GM12878 (cell line): ENCODE measurements around the gene NEK1. TPM values are rescaled to one million over a fixed set of nuclear protein-coding genes. Genes with fewer than 3 reads are reported as not detected.
A peak's percentile ranks its signal among the peaks of the same experiment; 100 is the strongest.

ENCODE experiments used
- ATAC-seq: fragments of 200-7000 bp; cut with Tn5 transposase; 3 replicates; pipeline ENCODE4 v1.9.1; 2020; ENCODE audit warnings: mild to moderate bottlenecking, moderate library complexity
- BruUV-seq: library from RNA; stranded (reverse); fragments of 400-500 nt; replicated peaks from 2 replicates; lab custom pipeline; 2021; lab: Mats Ljungman, UMichigan
- CTCF ChIA-PET: fragments of 300-600 bp; sonication (Branson Sonifier 250); formaldehyde crosslinking; extraction: SDS; loops from one replicate; lab custom pipeline; 2021; ENCODE audit warnings: inconsistent platforms; lab: Yijun Ruan, JAX
- POLR2A ChIA-PET: fragments of 350-600 bp; formaldehyde crosslinking; extraction: SDS; loops from one replicate; lab custom pipeline; 2021; ENCODE audit warnings: inconsistent platforms; lab: Charles Lee
- RAD21 ChIA-PET: fragments of 300-600 bp; sonication (Branson Sonifier 250); formaldehyde crosslinking; loops from one replicate; lab custom pipeline; 2023; ENCODE audit warnings: antibody characterized with exemption; ENCODE audit not compliant: unreplicated experiment; lab: Charles Lee
- SMC1A ChIA-PET: fragments of 300-600 bp; sonication (Branson Sonifier 250); formaldehyde crosslinking; loops from one replicate; lab custom pipeline; 2023; ENCODE audit not compliant: unreplicated experiment, uncharacterized antibody; lab: Charles Lee
- DNase-seq: peaks from one replicate; pipeline ENCODE4 v3.0.0-alpha.2; 2011; ENCODE audit warnings: low read depth, low spot score
- FAIRE-seq: peaks from 3 replicates; lab custom pipeline; 2011; peaks lifted over from hg19 to GRCh38; lab: Jason Lieb, UNC
- H2AFZ ChIP-seq: 2 replicates; pipeline ENCODE4 v1.6.0; 2011; ENCODE audit warnings: low read depth, low read length, control low read depth; ENCODE audit not compliant: control insufficient read depth
- H3K27ac ChIP-seq: 2 replicates; pipeline ENCODE4 v1.5.1; 2011; ENCODE audit warnings: control low read depth; ENCODE audit not compliant: control insufficient read depth, insufficient read depth
- H3K27me3 ChIP-seq, 2 experiments: replicated peaks in 1 of 2; 2 replicates each; pipeline versions ENCODE4 v1.6.0 to v1.6.1; 2011; ENCODE audit warnings: low read length in 1 of 2; ENCODE audit not compliant: control insufficient read depth in 2 of 2, insufficient read depth in 2 of 2
- H3K36me3 ChIP-seq, 2 experiments: 2 replicates each; pipeline ENCODE4 v1.5.1; 2011; ENCODE audit warnings: low read length in 1 of 2; ENCODE audit not compliant: control insufficient read depth in 2 of 2, insufficient read depth in 2 of 2
- H3K4me1 ChIP-seq: 2 replicates; pipeline ENCODE4 v1.6.1; 2011; ENCODE audit warnings: mild to moderate bottlenecking, low read length, moderate library complexity, mixed read lengths; ENCODE audit not compliant: control insufficient read depth, insufficient read depth
- H3K4me2 ChIP-seq: 2 replicates; pipeline ENCODE4 v1.6.0; 2011; ENCODE audit warnings: control low read depth; ENCODE audit not compliant: control insufficient read depth, insufficient read depth
- H3K4me3 ChIP-seq: fragments of 200-600 bp; sonication (generic); 2 replicates; pipeline ENCODE4 v1.5.1; 2016
- H3K79me2 ChIP-seq: 2 replicates; pipeline ENCODE4 v1.6.0; 2011; ENCODE audit warnings: low read length; ENCODE audit not compliant: control insufficient read depth, insufficient read depth
- H3K9ac ChIP-seq: 2 replicates; pipeline ENCODE4 v1.8.0; 2011; ENCODE audit warnings: low read length, control low read depth, mixed read lengths; ENCODE audit not compliant: control insufficient read depth, insufficient read depth
- H3K9me3 ChIP-seq: replicated peaks from 3 replicates; pipeline ENCODE4 v1.5.1; 2011; ENCODE audit warnings: mild to moderate bottlenecking, low read length; ENCODE audit not compliant: control insufficient read depth, insufficient read depth
- H4K20me1 ChIP-seq: 2 replicates; pipeline ENCODE4 v1.6.0; 2011; ENCODE audit not compliant: control insufficient read depth, insufficient read depth
- CBX3 ChIP-seq: fragments of 200-600 bp; sonication (generic); IDR thresholded peaks from 2 replicates; pipeline ENCODE4 v1.6.1; 2016; ENCODE audit warnings: low read depth, borderline replicate concordance
- CTCF ChIP-seq, 3 experiments: IDR thresholded peaks in 2 of 3; conservative IDR thresholded peaks in 1 of 3; 2 replicates each; pipeline ENCODE4 v1.5.1; 2011; ENCODE audit warnings: low read depth in 3 of 3, low read length in 3 of 3, mild to moderate bottlenecking in 3 of 3, control low read depth in 2 of 3, moderate library complexity in 2 of 3, inconsistent platforms in 1 of 3, mixed read lengths in 1 of 3; ENCODE audit not compliant: control insufficient read depth in 2 of 3, insufficient read depth in 1 of 3; ENCODE audit errors: extremely low read depth in 1 of 3
- ELK1 ChIP-seq: IDR thresholded peaks from 2 replicates; pipeline ENCODE4 v1.6.1; 2012; ENCODE audit warnings: low read depth, low read length, improper control_type of control experiment
- HDAC6 ChIP-seq: fragments of 200-600 bp; sonication (generic); IDR thresholded peaks from one replicate; pipeline ENCODE4 v1.8.0; 2017; ENCODE audit warnings: antibody characterized with exemption; ENCODE audit not compliant: unreplicated experiment
- JUND ChIP-seq: IDR thresholded peaks from 2 replicates; pipeline ENCODE4 v1.6.1; 2012; ENCODE audit warnings: low read depth, mild to moderate bottlenecking, low read length, improper control_type of control experiment, moderate library complexity
- MAX ChIP-seq: IDR thresholded peaks from 2 replicates; pipeline ENCODE4 v1.6.1; 2012; ENCODE audit warnings: low read depth, low read length, improper control_type of control experiment
- PKNOX1 ChIP-seq: fragments of 450-650 bp; IDR thresholded peaks from 2 replicates; pipeline ENCODE4 v1.6.1; 2016; ENCODE audit warnings: mild to moderate bottlenecking
- RAD51 ChIP-seq: fragments of 450-650 bp; IDR thresholded peaks from 2 replicates; pipeline ENCODE4 v1.6.1; 2016; ENCODE audit warnings: moderate library complexity, mild to moderate bottlenecking, inconsistent platforms
- RB1 ChIP-seq: fragments of 450-650 bp; formaldehyde crosslinking; IDR thresholded peaks from 2 replicates; pipeline ENCODE4 v1.6.1; 2017; ENCODE audit warnings: mild to moderate bottlenecking, borderline replicate concordance
- RBBP5 ChIP-seq: fragments of 200-600 bp; sonication (generic); conservative IDR thresholded peaks from 2 replicates; pipeline ENCODE4 v1.6.1; 2016
- SRF ChIP-seq, 2 experiments: IDR thresholded peaks; 2 replicates each; pipeline ENCODE4 v1.6.1; 2011; ENCODE audit warnings: low read depth in 2 of 2, low read length in 2 of 2, mild to moderate bottlenecking in 1 of 2, moderate library complexity in 1 of 2
- USF1 ChIP-seq: IDR thresholded peaks from 2 replicates; pipeline ENCODE4 v1.6.1; 2011; ENCODE audit warnings: borderline replicate concordance, low read depth, mild to moderate bottlenecking, moderate library complexity, mixed read lengths, low read length; ENCODE audit not compliant: insufficient read depth; ENCODE audit errors: extremely low read length
- ZNF207 ChIP-seq: fragments of 450-650 bp; IDR thresholded peaks from 2 replicates; pipeline ENCODE4 v1.6.1; 2014; ENCODE audit warnings: antibody characterized with exemption, mild to moderate bottlenecking, borderline replicate concordance
- ZNF217 ChIP-seq: fragments of 450-650 bp; IDR thresholded peaks from 2 replicates; pipeline ENCODE4 v1.6.1; 2017; ENCODE audit warnings: antibody characterized with exemption, mild to moderate bottlenecking
- WGBS: methylation state at CpG from one replicate; pipeline ENCODE4 v1.1.6; 2016; ENCODE audit warnings: low lambda C conversion rate; ENCODE audit not compliant: insufficient replicate concordance, insufficient coverage; ENCODE audit errors: missing lambda C conversion rate; 5-methylcytosine and 5-hydroxymethylcytosine counted together
- in situ Hi-C: fragments of 300-500 bp; cut with MboI; formaldehyde crosslinking; loops from 9 replicates; pipeline ENCODE4 v1.14.3; 2018; ENCODE audit warnings: mixed read lengths
- intact Hi-C: fragments of 100-400 bp; cut with micrococcal nuclease; formaldehyde crosslinking; loops from one replicate; pipeline ENCODE4 v1.14.2; 2022; ENCODE audit not compliant: unreplicated experiment
- polyA plus RNA-seq, 11 experiments: library from polyadenylated mRNA; depleted of rRNA in 4 of 11; unstranded in 6 of 11; stranded (reverse) in 5 of 11; fragments of >200 nt; fragmentation: Nextera tagmentation in 4 of 11; fragmentation: Illumina TruSeq in 1 of 11; extraction: Ambion mirVana in 4 of 11; extraction: Trizol in 1 of 11; gene quantifications; 1 replicate in 1 of 11; 2 replicates in 10 of 11; pipeline versions ENCODE4 v1.2.1 to v1.2.3, GENCODE V29; 2011 to 2016; ENCODE audit warnings: inconsistent platforms in 2 of 11, missing spikeins in 2 of 11, low read depth in 1 of 11
- total RNA-seq, 4 experiments: library from RNA; depleted of rRNA in 3 of 4; stranded (reverse); fragments of >200 nt in 3 of 4; fragmentation: Illumina TruSeq in 1 of 4; extraction: Trizol in 1 of 4; gene quantifications; 2 replicates each; pipeline versions ENCODE4 v1.2.1 to v1.2.3, GENCODE V29; 2013 to 2021

The NEK1 gene
- total and polyA plus RNA-seq, 10 of the 15 experiments (the other 5 are each of a cell fraction or from before 2014, with no cell fraction given) = 4.9 to 16.1 (median 7.5) TPM

GRCh38 chr4:169489306-169489705 lies 123.1 kb downstream of the NEK1 start (continued):
- TF ChIP-seq ZNF217 = no peak
- TF ChIP-seq CBX3 = no peak
- TF ChIP-seq ZNF207 = no peak
- TF ChIP-seq RBBP5 = no peak
- TF ChIP-seq ELK1 = no peak
- no peak for TF ChIP-seq RAD51
- TF ChIP-seq USF1 = no peak

GRCh38 chr4:169485791-169486742 lies 126.3 kb downstream of the NEK1 start:
- POLR2A ChIA-PET = interaction anchor here (0.5 to 0.9 kb wide), 2 partner anchors 69 to 118 kb away, joined by 3 to 4 read pairs; no protein-coding TSS in a partner anchor
- SMC1A ChIA-PET = interaction anchor here (0.6 to 1.8 kb wide), 57 partner anchors 9 to 900 kb away, joined by 3 to 70 read pairs (median 4); partner anchors contain the start of gene CBR4
- H3K4me2 ChIP-seq = peak overlapping the region; percentile 34; the same call in 1 of the 2 replicates
- peak; percentile 91 for FAIRE-seq
- H3K27ac ChIP-seq = no peak overlapping the region
- no TSS peak for BruUV-seq
- 0 out of 2 replicates have a peak, but pooled peaks cover 5% of the 10 kb centered on the region for H3K4me1 ChIP-seq
- 21% methylated on average over 7 of the region's 7 CpGs for WGBS
- peak; percentile 68 for ATAC-seq
- H3K27me3 ChIP-seq = no peaks in the 10 kb centered on the region
- CTCF ChIA-PET = interaction anchor here (0.7 to 1.8 kb wide), 55 partner anchors 10 to 1300 kb away, joined by 3 to 64 read pairs (median 4); partner anchors contain the start of genes CBR4 and SH3RF1
- DNase-seq = peak; percentile 68
- H2AFZ ChIP-seq = peak overlapping the region; percentile 49
- in situ Hi-C loops (loop anchor here (5.0 kb wide), 2 partner anchors 474 to 564 kb away; partner anchors contain the start of gene CBR4), intact Hi-C loops (loop anchor here (1.0 to 10.0 kb wide), 8 partner anchors 81 to 969 kb away; partner anchors contain the start of gene SH3RF1)
- no peak overlapping the region for H3K9ac ChIP-seq
- no peaks in the 10 kb centered on the region; the same call in 1 of the 2 replicates for H4K20me1 ChIP-seq
- H3K36me3 ChIP-seq = no peaks in the 10 kb centered on the region
- RAD21 ChIA-PET = interaction anchor here (0.6 to 1.8 kb wide), 50 partner anchors 13 to 778 kb away, joined by 3 to 43 read pairs (median 4); partner anchors contain the start of genes CBR4 and SH3RF1
- peaks cover 2% of the 10 kb centered on the region; the same call in 2 of the 3 replicates for H3K9me3 ChIP-seq
- H3K79me2 ChIP-seq = no peaks in the 10 kb centered on the region
- H3K4me3 ChIP-seq = no peak overlapping the region
- TF ChIP-seq HDAC6 = no peak
- peak; percentile 43 to 82 (median 67); a peak in 5 of 6 replicates for TF ChIP-seq CTCF (IDR thresholded peaks at IDR 0.05 in 2 of 3, conservative IDR thresholded peaks at IDR 0.05 in 1 of 3; ENCODE audit: control insufficient read depth in 2 of 3, extremely low read depth in 1 of 3, insufficient read depth in 1 of 3, low read depth in 3 of 3, low read length in 3 of 3)
- TF ChIP-seq PKNOX1 = peak; percentile 56; the same call in 1 of the 2 replicates
- TF ChIP-seq SRF (IDR thresholded peaks at IDR 0.05; ENCODE audit: low read depth in 2 of 2, low read length in 2 of 2) = no peak
- no peak; the same call in 1 of the 2 replicates for TF ChIP-seq MAX
- TF ChIP-seq JUND = no peak
- TF ChIP-seq RB1 = peak; percentile 16; the same call in 1 of the 2 replicates
